Measurements from ENCODE around the gene CHEK2.

CHEK2 gene

GRCh38 chr22:28741785-28742561 is at the start of gene CHEK2, which contains the start of gene HSCB:
TSS of gene CHEK2 (minus strand) at chr22:28741820. CDS start at chr22:28734721, 7,099 bp downstream.
TSS of gene HSCB (plus strand) at chr22:28742039. CDS start at chr22:28742096, 57 bp downstream.
- no peaks in the 10 kb centered on the region for H3K9me3 ChIP-seq (ENCODE audit: severe bottlenecking)
- peaks cover 35% of the 10 kb centered on the region for H3K36me3 ChIP-seq (ENCODE audit: low read depth)
- H3K4me1 ChIP-seq (ENCODE audit: insufficient read depth, poor library complexity, severe bottlenecking) = no peaks in the 10 kb centered on the region
- DNase-seq (ENCODE audit: low spot score) = peak; percentile 99
- ATAC-seq (ENCODE audit: low read depth) = peak; percentile 92
- peak; percentile 39 for TF ChIP-seq CTCF (IDR thresholded peaks at IDR 0.05; ENCODE audit: poor library complexity, severe bottlenecking)
- peak within 1 kb of the TSS; percentile 84 for H3K4me3 ChIP-seq (ENCODE audit: severe bottlenecking)
- peak within 1 kb of the TSS; percentile 73 for H3K27ac ChIP-seq (ENCODE audit: poor library complexity, severe bottlenecking)
- H3K27me3 ChIP-seq (ENCODE audit: insufficient read depth, poor library complexity, severe bottlenecking) = no peaks in the 10 kb centered on the region

- Histone ChIP-seq H3K27ac (ENCODE audit: poor library complexity, severe bottlenecking) (no peak overlapping the region), H3K27me3 (ENCODE audit: insufficient read depth, poor library complexity, severe bottlenecking) (no peaks in the 10 kb centered on the region), H3K4me3 (ENCODE audit: severe bottlenecking) (no peak overlapping the region), H3K9me3 (ENCODE audit: severe bottlenecking) (no peaks in the 10 kb centered on the region), H3K36me3 (ENCODE audit: low read depth) (peaks cover 40% of the 10 kb centered on the region), H3K4me1 (ENCODE audit: insufficient read depth, poor library complexity, severe bottlenecking) (no peaks in the 10 kb centered on the region)
- TF ChIP-seq CTCF (IDR thresholded peaks at IDR 0.05; ENCODE audit: poor library complexity, severe bottlenecking) = no peak
- DNase-seq (ENCODE audit: low spot score) (no peak), ATAC-seq (ENCODE audit: low read depth) (no peak)
These were observed 49.5 kb upstream of the CHEK2 start for GRCh38 chr22:28791124-28791523.

- TF ChIP-seq CTCF (IDR thresholded peaks at IDR 0.05; ENCODE audit: poor library complexity, severe bottlenecking) = no peak
- no peak for DNase-seq (ENCODE audit: low spot score)
- Histone ChIP-seq H3K4me3 (ENCODE audit: severe bottlenecking) (no peak overlapping the region), H3K4me1 (ENCODE audit: insufficient read depth, poor library complexity, severe bottlenecking) (no peaks in the 10 kb centered on the region), H3K27me3 (ENCODE audit: insufficient read depth, poor library complexity, severe bottlenecking) (no peaks in the 10 kb centered on the region), H3K36me3 (ENCODE audit: low read depth) (peaks cover 34% of the 10 kb centered on the region), H3K27ac (ENCODE audit: poor library complexity, severe bottlenecking) (no peak overlapping the region), H3K9me3 (ENCODE audit: severe bottlenecking) (no peaks in the 10 kb centered on the region)
- no peak for ATAC-seq (ENCODE audit: low read depth)
These were observed 47.0 kb upstream of the CHEK2 start for GRCh38 chr22:28788601-28789000.

- Histone ChIP-seq H3K27me3 (ENCODE audit: insufficient read depth, poor library complexity, severe bottlenecking) (no peaks in the 10 kb centered on the region), H3K9me3 (ENCODE audit: severe bottlenecking) (no peaks in the 10 kb centered on the region), H3K4me1 (ENCODE audit: insufficient read depth, poor library complexity, severe bottlenecking) (no peaks in the 10 kb centered on the region), H3K4me3 (ENCODE audit: severe bottlenecking) (no peak overlapping the region), H3K36me3 (ENCODE audit: low read depth) (peaks cover 65% of the 10 kb centered on the region), H3K27ac (ENCODE audit: poor library complexity, severe bottlenecking) (no peak overlapping the region)
- no peak for TF ChIP-seq CTCF (IDR thresholded peaks at IDR 0.05; ENCODE audit: poor library complexity, severe bottlenecking)
- ATAC-seq (ENCODE audit: low read depth) (no peak), DNase-seq (ENCODE audit: low spot score) (no peak)
These were observed 42.4 kb upstream of the CHEK2 start for GRCh38 chr22:28783786-28784671.
